ENCODE measurements around the gene FDXACB1. TPM values are rescaled to one million over a fixed set of nuclear protein-coding genes. Genes with fewer than 3 reads are reported as not detected.

FDXACB1 gene
- total RNA-seq, result 3.7 and 4.3 TPM in 2 replicates

DNA sequence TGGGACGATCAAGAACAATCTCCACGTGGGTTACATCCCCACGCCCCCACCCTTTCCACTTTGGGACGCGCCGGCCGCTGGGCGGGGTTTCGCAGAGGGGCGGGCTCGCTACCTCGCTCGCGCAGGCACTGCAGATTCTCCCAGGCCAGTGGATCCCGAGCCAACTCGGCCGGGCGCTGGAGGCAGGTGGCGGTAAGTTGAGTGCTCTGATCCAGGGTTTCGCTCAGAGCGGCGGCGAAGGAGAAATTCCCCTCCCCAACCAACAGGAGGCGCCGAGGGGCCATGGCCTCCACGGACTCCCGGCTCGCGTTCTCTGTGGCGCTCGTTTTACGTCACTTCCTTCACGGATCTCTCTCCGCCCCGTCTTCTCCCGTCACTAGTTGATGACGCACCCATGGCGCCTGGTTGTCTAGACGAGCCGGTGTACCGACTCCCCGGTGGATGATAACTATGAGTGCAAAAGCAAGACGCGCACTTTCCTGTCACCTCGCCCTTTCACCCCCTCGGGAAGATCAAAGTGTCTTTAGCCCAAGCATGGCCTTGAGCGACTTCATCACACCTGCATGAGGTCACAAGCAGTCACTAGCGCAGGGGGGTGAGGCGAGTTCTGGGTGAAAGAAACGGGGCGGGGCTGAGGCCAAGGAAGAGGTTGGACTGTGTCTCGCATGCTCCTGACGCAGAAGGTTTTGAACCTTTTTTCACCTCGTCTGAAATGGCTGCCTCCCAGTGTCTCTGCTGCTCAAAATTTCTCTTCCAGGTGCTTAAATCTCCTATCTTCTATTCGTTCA is at the start of gene FDXACB1, which contains the start of gene CFAP68:
Gene FDXACB1 (minus strand): TSS at position 317 of the 788 bp plus-strand sequence. CDS start 33 bp downstream, at position 284.
Gene CFAP68 (plus strand): TSS at position 693 of the 788 bp plus-strand sequence. CDS start 20 bp downstream, at position 713.

GRCh38 chr11:111918390-111919256 is 39.7 kb upstream of the FDXACB1 start, which contains the start of gene C11orf52:
Gene C11orf52, plus strand, starts transcription at chr11:111918913. Its CDS starts 60 bp downstream, at chr11:111918973.

DNA sequence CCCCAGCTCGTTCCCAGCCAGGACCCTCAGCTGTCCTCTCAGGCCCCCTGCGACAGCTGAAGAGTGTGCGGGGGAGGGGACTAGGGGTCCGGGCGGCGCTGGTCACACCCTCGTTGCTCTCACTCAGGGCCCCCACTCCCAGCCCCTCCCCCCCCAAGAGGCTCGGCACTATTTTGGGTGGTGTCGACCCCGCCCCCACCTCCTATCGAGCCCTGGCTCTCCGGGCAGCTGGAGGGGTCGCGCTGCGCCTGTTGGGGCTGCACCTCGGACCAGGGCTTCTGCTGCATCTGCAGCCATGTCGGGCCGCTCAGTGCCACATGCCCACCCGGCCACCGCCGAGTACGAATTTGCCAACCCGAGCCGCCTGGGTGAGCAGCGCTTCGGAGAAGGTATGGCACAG is 33.6 kb upstream of the FDXACB1 start, which contains the start of gene HSPB2:
Gene HSPB2 (plus strand): TSS at position 200 of the 400 bp plus-strand sequence. CDS start 96 bp downstream, at position 296.

DNA sequence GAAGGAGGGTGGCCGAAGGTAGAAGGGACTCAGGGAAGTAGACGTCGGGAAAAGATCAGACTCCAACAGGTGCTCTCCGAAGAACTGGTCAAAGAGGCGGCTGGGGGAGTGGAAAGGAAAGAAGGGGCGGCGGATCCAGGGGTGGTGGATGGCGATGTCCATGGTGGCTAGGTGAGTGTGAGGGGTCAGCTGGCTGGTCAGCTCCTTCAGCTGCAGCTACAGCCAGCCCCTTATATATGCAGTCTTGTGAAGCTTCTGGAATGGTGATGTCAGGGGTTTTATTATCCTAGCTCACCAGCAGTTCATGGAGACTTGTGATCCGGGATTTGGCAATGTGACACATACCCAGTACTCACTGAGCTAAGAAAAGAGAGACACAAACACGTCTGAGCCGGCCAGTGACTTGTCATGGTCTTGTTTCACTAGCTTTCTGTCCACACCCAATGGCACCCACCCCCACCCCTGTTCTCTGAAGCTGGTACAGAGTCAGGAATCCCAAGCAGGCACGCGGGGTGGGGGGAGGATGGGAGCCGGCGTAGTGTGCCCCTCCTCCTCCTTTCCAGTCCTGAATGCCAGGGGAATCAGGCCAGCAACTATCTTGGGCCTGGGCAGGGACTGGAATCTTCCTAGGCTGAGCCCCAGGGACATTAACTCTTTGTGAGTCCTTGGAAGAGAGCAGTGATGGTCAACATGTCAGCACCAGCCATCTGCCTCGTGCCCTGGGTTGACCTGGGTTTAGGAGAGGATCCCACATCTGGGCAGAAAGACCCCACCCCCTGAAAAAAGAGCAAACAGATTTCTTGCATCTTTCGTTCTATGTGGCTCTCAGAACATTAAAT is 32.8 kb upstream of the FDXACB1 start, which contains the start of gene CRYAB:
Gene CRYAB (minus strand): TSS at position 208 of the 839 bp plus-strand sequence. CDS start 46 bp downstream, at position 162.

GRCh38 chr11:111870886-111871692 is 7.9 kb downstream of the FDXACB1 start, which contains the start of gene ALG9:
Gene ALG9, minus strand, starts transcription at chr11:111871581. Its CDS starts 99 bp downstream, at chr11:111871482.

Other genes starting within 250 kb of the FDXACB1 start
- 33.4 and 38.5 TPM in 2 replicates for gene PPP2R1B, start 112.8 kb downstream of the FDXACB1 start, total RNA-seq
- 33.7 and 42.2 TPM in 2 replicates for gene ALG9, start 7.6 kb downstream of the FDXACB1 start, total RNA-seq
- 7.2 and 14.2 TPM in 2 replicates for gene CFAP68, start 376 bp upstream of the FDXACB1 start, total RNA-seq
- 11.7 and 27.1 TPM in 2 replicates for gene CRYAB, start 32.6 kb upstream of the FDXACB1 start, total RNA-seq
- gene HSPB2, start 33.6 kb upstream of the FDXACB1 start, total RNA-seq, result not detected in 2 replicates
- not detected in 2 replicates for gene C11orf52, start 39.7 kb upstream of the FDXACB1 start, total RNA-seq
- gene DIXDC1, start 58.2 kb upstream of the FDXACB1 start, total RNA-seq, result 10.4 and 11.9 TPM in 2 replicates
- gene DLAT, start 146.2 kb upstream of the FDXACB1 start, total RNA-seq, result 40.1 and 47.3 TPM in 2 replicates
- 1.2 and 4.9 TPM in 2 replicates for gene PIH1D2, start 194.9 kb upstream of the FDXACB1 start, total RNA-seq
- gene NKAPD1, start 195.1 kb upstream of the FDXACB1 start, total RNA-seq, result 8.9 and 13.3 TPM in 2 replicates
- gene TIMM8B, start 207.6 kb upstream of the FDXACB1 start, total RNA-seq, result 40.2 and 48.7 TPM in 2 replicates
- 146 and 150 TPM in 2 replicates for gene SDHD, start 207.7 kb upstream of the FDXACB1 start, total RNA-seq